K562 (cell line): ENCODE results near the gene TMEM245. TPM values are rescaled to one million over a fixed set of nuclear protein-coding genes. Genes with fewer than 3 reads are reported as not detected.

ENCODE experiments used
- ATAC-seq: fragments of 200-7000 bp; cut with Tn5 transposase; 3 replicates; pipeline ENCODE4 v1.9.1; 2020; ENCODE audit warnings: moderate library complexity
- BruUV-seq: library from RNA; stranded (reverse); fragments of 400-500 nt; replicated peaks from 2 replicates; lab custom pipeline; 2021; lab: Mats Ljungman, UMichigan
- CTCF ChIA-PET: fragments of 300-600 bp; formaldehyde crosslinking; extraction: SDS; loops from one replicate; lab custom pipeline; 2021; ENCODE audit warnings: low intra/inter-chr PET ratio; lab: Yijun Ruan, JAX
- POLR2A ChIA-PET: fragments of 300-600, 350-650 bp; sonication (Branson Sonifier 250); formaldehyde crosslinking; extraction: SDS; loops from one replicate; lab custom pipeline; 2021; ENCODE audit warnings: antibody characterized with exemption, inconsistent platforms; lab: Yijun Ruan, JAX
- DNase-seq, 4 experiments: peaks; one replicate each; pipeline versions ENCODE4 v3.0.0 to v3.0.0-alpha.2; 2011 to 2018; ENCODE audit warnings: low spot score in 3 of 4, mixed read lengths in 3 of 4; ENCODE audit errors: extremely low read depth in 1 of 4
- FAIRE-seq: peaks from 2 replicates; lab custom pipeline; 2011; peaks lifted over from hg19 to GRCh38; lab: Jason Lieb, UNC
- H2AFZ ChIP-seq: 2 replicates; pipeline ENCODE4 v1.6.0; 2011; ENCODE audit warnings: low read depth, low read length, control low read depth, inconsistent platforms
- H3K27ac ChIP-seq: fragments of 200-600 bp; 3 replicates; pipeline ENCODE4 v1.8.0; 2011; ENCODE audit warnings: low read depth, mild to moderate bottlenecking, control low read depth, inconsistent platforms, low read length, moderate library complexity, mixed read lengths; ENCODE audit errors: extremely low read depth
- H3K27me3 ChIP-seq, 2 experiments: fragments of 300-600 bp in 1 of 2; 2 replicates in 1 of 2; 3 replicates in 1 of 2; pipeline versions ENCODE4 v1.6.0 to v1.8.0; 2011; ENCODE audit warnings: inconsistent platforms in 2 of 2, low read length in 2 of 2, mild to moderate bottlenecking in 1 of 2, mixed read lengths in 1 of 2, moderate library complexity in 1 of 2; ENCODE audit not compliant: control insufficient read depth in 2 of 2, insufficient read depth in 2 of 2
- H3K36me3 ChIP-seq: fragments of 300-600 bp; 3 replicates; pipeline ENCODE4 v1.8.0; 2011; ENCODE audit warnings: mild to moderate bottlenecking, low read length, inconsistent platforms; ENCODE audit not compliant: control insufficient read depth, insufficient read depth
- H3K4me1 ChIP-seq, 2 experiments: fragments of 200-600 bp in 1 of 2; replicated peaks in 1 of 2; 2 replicates in 1 of 2; 3 replicates in 1 of 2; pipeline versions ENCODE4 v1.5.1 to v1.8.0; 2011; ENCODE audit warnings: inconsistent platforms in 2 of 2, low read length in 2 of 2, mild to moderate bottlenecking in 1 of 2, mixed read lengths in 1 of 2, moderate library complexity in 1 of 2; ENCODE audit not compliant: control insufficient read depth in 2 of 2, insufficient read depth in 2 of 2
- H3K4me2 ChIP-seq: 2 replicates; pipeline ENCODE4 v1.6.1; 2011; ENCODE audit warnings: low read length, control low read depth, inconsistent platforms, mixed read lengths; ENCODE audit not compliant: insufficient read depth
- H3K4me3 ChIP-seq: fragments of 200-600 bp; sonication (generic), shearing (Covaris generic); 2 replicates; pipeline ENCODE4 v1.5.1; 2016; ENCODE audit warnings: control low read depth, inconsistent platforms
- H3K79me2 ChIP-seq: fragments of 200-600 bp; 3 replicates; pipeline ENCODE4 v1.8.0; 2011; ENCODE audit warnings: low read length, inconsistent platforms; ENCODE audit not compliant: control insufficient read depth, insufficient read depth
- H3K9ac ChIP-seq, 2 experiments: 2 replicates each; pipeline versions ENCODE4 v1.6.0 to v1.6.1; 2011; ENCODE audit warnings: low read depth in 2 of 2, low read length in 2 of 2, control low read depth in 1 of 2, inconsistent platforms in 1 of 2, mild to moderate bottlenecking in 1 of 2, mixed read lengths in 1 of 2; ENCODE audit not compliant: insufficient read depth in 1 of 2
- H3K9me1 ChIP-seq: one replicate; pipeline ENCODE4 v1.6.0; 2011; ENCODE audit warnings: inconsistent platforms, mild to moderate bottlenecking, low read length, moderate library complexity; ENCODE audit not compliant: control insufficient read depth, insufficient read depth
- H3K9me3 ChIP-seq: replicated peaks from 2 replicates; pipeline ENCODE4 v1.5.1; 2011; ENCODE audit warnings: low read depth, low read length, inconsistent platforms; ENCODE audit not compliant: control insufficient read depth, insufficient read depth
- H4K20me1 ChIP-seq: replicated peaks from 2 replicates; pipeline ENCODE4 v1.6.1; 2011; ENCODE audit warnings: low read length, inconsistent platforms, mixed read lengths; ENCODE audit not compliant: control insufficient read depth, insufficient read depth
- BRD9 ChIP-seq: fragments of 450-650 bp; IDR thresholded peaks from 2 replicates; pipeline ENCODE4 v1.6.1; 2018; ENCODE audit warnings: low read depth; ENCODE audit not compliant: partially characterized antibody
- CSDE1 ChIP-seq, 2 experiments: fragments of 450-650 bp; IDR thresholded peaks; 2 replicates each; pipeline ENCODE4 v1.6.1; 2016; ENCODE audit warnings: mild to moderate bottlenecking in 1 of 2
- RFX1 ChIP-seq: fragments of 450-650 bp; IDR thresholded peaks from 2 replicates; pipeline ENCODE4 v1.6.1; 2016; ENCODE audit warnings: mild to moderate bottlenecking, moderate library complexity
- SMAD2 ChIP-seq: fragments of 150-350 bp; IDR thresholded peaks from 2 replicates; pipeline ENCODE4 v1.6.1; 2014; ENCODE audit warnings: low read depth, mild to moderate bottlenecking, low read length
- SMARCE1 ChIP-seq: fragments of 450-650 bp; IDR thresholded peaks from 2 replicates; pipeline ENCODE4 v1.7.1; 2016; ENCODE audit warnings: mild to moderate bottlenecking
- ZBTB7A ChIP-seq: IDR thresholded peaks from 2 replicates; pipeline ENCODE4 v1.6.1; 2011; ENCODE audit warnings: low read depth, mild to moderate bottlenecking, low read length, moderate library complexity, borderline replicate concordance; ENCODE audit not compliant: control insufficient read depth
- WGBS: fragments of 100-300 bp; shearing (Covaris generic); methylation state at CpG from one replicate; pipeline ENCODE4 v1.1.6; 2016; ENCODE audit warnings: low coverage, mixed read lengths; ENCODE audit not compliant: insufficient coverage; ENCODE audit errors: missing lambda C conversion rate; 5-methylcytosine and 5-hydroxymethylcytosine counted together
- in situ Hi-C: fragments of 300-500 bp; cut with MboI; formaldehyde crosslinking; loops from 4 replicates; pipeline ENCODE4 v1.15.0; 2018; ENCODE audit warnings: inconsistent platforms, mixed read lengths
- intact Hi-C: fragments of 100-400 bp; cut with micrococcal nuclease; formaldehyde crosslinking; loops from 2 replicates; pipeline ENCODE4 v1.14.2; 2022
- polyA plus RNA-seq, 8 experiments: library from polyadenylated mRNA; depleted of rRNA in 4 of 8; stranded (reverse) in 5 of 8; unstranded in 3 of 8; fragments of >200 nt; fragmentation: Nextera tagmentation in 2 of 8; fragmentation: Illumina TruSeq in 1 of 8; extraction: Ambion mirVana in 2 of 8; extraction: Trizol in 1 of 8; gene quantifications; 2 replicates each; pipeline versions ENCODE4 v1.2.1 to v1.2.3, GENCODE V29; 2011 to 2014; ENCODE audit warnings: inconsistent platforms in 1 of 8, missing spikeins in 1 of 8
- total RNA-seq, 7 experiments: library from RNA; depleted of rRNA in 6 of 7; stranded (reverse); fragments of >200 nt in 6 of 7; fragmentation: Illumina TruSeq in 2 of 7; extraction: Trizol in 2 of 7; gene quantifications; 2 replicates each; pipeline versions ENCODE4 v1.2.1 to v1.2.3, GENCODE V29; 2011 to 2021; ENCODE audit warnings: low replicate concordance in 1 of 7
- TF ChIP-seq, protein P1 (sequence below): fragments of 450-650 bp; IDR thresholded peaks from 2 replicates; pipeline ENCODE4 v1.6.1; 2017; ENCODE audit warnings: antibody characterized with exemption, mild to moderate bottlenecking

Gene TMEM245
- total and polyA plus RNA-seq, 9 of the 15 experiments (the other 6 are each of a cell fraction or from before 2014, with no cell fraction given), result 8.5 to 43.2 (median 24.3) TPM

DNA sequence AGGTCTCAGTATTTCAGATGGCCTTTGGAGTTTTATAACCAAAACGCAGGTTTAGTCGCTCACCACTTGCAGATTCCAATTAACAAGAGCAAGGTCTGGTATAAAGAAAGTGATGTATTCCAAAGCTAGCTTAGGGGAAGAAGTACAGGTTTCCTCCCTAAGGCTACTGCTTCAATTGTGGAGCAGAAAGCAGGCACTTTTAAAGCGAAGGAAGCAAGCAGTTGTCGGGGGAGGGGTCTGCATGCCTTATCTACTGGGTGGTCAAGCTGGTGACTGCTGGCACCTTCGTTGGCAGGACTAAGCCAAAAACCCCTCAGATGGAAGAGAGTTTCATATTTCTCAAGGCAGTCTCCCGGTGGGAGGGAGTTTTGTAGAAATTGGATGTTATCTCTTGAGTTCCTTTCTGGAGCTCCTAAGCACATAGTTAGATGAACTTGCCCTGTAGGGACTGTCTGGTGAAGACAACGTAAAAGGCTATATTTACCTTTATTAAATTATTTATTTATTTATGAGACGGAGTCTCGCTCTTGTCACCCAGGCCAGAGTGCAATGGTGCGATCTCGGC lies 1.6 kb upstream of the TMEM245 start:
- Histone ChIP-seq H3K4me3 (no peak overlapping the region), H3K9ac (peak overlapping the region; percentile 82 to 83; a peak in 3 of 4 replicates), H3K9me1 (no peaks in the 10 kb centered on the region), H2AFZ (peak overlapping the region; percentile 99), H3K79me2 (peaks cover 37% of the 10 kb centered on the region), H3K4me1 (peaks cover 33 to 50% of the 10 kb centered on the region in 2 experiments), H3K4me2 (peak overlapping the region; percentile 77), H3K9me3 (no peaks in the 10 kb centered on the region), H3K36me3 (peaks cover 14% of the 10 kb centered on the region), H4K20me1 (peaks cover 16% of the 10 kb centered on the region; the same call in 1 of the 2 replicates), H3K27me3 (no peaks in the 10 kb centered on the region), H3K27ac (peak overlapping the region; percentile 87)
- intact Hi-C loops (no loop called here), in situ Hi-C loops (no loop called here)
- DNase-seq (peak in 1 of 4 experiments; percentile 62), ATAC-seq (no peak), FAIRE-seq (no peak)
- CTCF ChIA-PET, result no interaction called here
- POLR2A ChIA-PET, result interaction anchor here (0.8 to 5.9 kb wide), 2 partner anchors 13 to 14 kb away, joined by 3 to 48 read pairs; no protein-coding TSS in a partner anchor
- WGBS, result 29% methylated on average over 11 of the region's 11 CpGs
- TF ChIP-seq RFX1 (no peak), ZBTB7A (peak; percentile 23; the same call in 1 of the 2 replicates), CSDE1 (IDR thresholded peaks at IDR 0.05) (0 out of 4 replicates have a peak, but pooled peaks of 1 of the 2 experiments have one; percentile 27), SMAD2 (no peak), BRD9 (peak; percentile 17), SMARCE1 (peak; percentile 21; the same call in 1 of the 2 replicates)
- TF ChIP-seq, protein P1, sequence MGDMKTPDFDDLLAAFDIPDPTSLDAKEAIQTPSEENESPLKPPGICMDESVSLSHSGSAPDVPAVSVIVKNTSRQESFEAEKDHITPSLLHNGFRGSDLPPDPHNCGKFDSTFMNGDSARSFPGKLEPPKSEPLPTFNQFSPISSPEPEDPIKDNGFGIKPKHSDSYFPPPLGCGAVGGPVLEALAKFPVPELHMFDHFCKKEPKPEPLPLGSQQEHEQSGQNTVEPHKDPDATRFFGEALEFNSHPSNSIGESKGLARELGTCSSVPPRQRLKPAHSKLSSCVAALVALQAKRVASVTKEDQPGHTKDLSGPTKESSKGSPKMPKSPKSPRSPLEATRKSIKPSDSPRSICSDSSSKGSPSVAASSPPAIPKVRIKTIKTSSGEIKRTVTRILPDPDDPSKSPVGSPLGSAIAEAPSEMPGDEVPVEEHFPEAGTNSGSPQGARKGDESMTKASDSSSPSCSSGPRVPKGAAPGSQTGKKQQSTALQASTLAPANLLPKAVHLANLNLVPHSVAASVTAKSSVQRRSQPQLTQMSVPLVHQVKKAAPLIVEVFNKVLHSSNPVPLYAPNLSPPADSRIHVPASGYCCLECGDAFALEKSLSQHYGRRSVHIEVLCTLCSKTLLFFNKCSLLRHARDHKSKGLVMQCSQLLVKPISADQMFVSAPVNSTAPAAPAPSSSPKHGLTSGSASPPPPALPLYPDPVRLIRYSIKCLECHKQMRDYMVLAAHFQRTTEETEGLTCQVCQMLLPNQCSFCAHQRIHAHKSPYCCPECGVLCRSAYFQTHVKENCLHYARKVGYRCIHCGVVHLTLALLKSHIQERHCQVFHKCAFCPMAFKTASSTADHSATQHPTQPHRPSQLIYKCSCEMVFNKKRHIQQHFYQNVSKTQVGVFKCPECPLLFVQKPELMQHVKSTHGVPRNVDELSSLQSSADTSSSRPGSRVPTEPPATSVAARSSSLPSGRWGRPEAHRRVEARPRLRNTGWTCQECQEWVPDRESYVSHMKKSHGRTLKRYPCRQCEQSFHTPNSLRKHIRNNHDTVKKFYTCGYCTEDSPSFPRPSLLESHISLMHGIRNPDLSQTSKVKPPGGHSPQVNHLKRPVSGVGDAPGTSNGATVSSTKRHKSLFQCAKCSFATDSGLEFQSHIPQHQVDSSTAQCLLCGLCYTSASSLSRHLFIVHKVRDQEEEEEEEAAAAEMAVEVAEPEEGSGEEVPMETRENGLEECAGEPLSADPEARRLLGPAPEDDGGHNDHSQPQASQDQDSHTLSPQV, result peak; percentile 45; the same call in 1 of the 2 replicates
- BruUV-seq, result no TSS peak
